HT1080 (cell line): ENCODE results near the gene FCAMR. TPM values are rescaled to one million over a fixed set of nuclear protein-coding genes. Genes with fewer than 3 reads are reported as not detected.

Source experiments
- DNase-seq: peaks from one replicate; pipeline ENCODE4 v3.0.0-alpha.2; 2015; ENCODE audit warnings: low read depth
- total RNA-seq: library from RNA; depleted of rRNA; stranded (reverse); fragments of >200 nt; shearing (Covaris generic); gene quantifications from 2 replicates; pipeline ENCODE4 v1.2.3, GENCODE V29; 2014

FCAMR gene
- total RNA-seq, 1 experiment from 2014 or later: not detected

- DNase-seq: no peak
Measured at GRCh38 chr1:207000651-207001291, 30.5 kb upstream of the FCAMR start.

GRCh38 chr1:206998816-206999215 lies 28.6 kb upstream of the FCAMR start:
- no peak for DNase-seq

GRCh38 chr1:206992790-206993189 lies 22.5 kb upstream of the FCAMR start:
- no peak for DNase-seq

GRCh38 chr1:206987873-206988272 lies 17.6 kb upstream of the FCAMR start:
- DNase-seq: no peak

DNA sequence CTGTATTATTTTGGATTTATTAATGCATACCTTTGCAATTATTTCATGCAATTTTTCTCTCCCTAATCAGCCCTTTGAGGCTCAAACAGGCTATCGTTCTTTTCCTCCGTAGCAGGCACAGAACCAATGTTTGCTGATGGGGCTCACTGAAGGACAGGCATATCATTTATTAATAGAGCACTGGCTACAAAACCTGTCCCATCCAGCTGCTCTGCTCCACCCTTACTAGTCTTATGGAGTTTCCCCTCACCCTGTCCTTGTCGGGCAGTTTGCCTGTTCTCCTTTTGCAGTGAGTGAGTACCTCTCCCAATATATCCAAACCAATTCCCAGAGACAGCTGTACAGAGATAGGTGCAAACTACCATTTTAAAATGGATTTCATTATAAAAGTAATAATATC lies 16.6 kb upstream of the FCAMR start:
- DNase-seq: no peak

DNA sequence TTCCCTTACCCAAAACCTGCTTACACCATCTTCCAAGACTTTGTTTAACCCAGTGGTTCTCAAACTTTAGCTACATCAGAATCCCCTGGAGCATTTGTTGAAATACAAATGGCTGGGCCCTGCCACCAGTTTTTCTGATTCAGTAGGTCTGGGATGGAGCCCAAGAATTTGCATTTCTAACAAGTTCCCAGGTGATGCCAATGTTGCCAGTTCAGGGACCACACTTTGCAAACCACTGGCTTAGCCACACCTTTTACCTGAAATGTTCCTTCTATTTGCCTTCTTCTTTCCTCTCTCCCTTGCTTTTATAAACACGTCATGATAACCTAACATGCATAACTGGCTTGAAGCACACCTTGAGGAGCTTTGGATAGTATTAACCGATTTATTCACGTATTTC lies 16.1 kb upstream of the FCAMR start:
- DNase-seq: no peak

DNA sequence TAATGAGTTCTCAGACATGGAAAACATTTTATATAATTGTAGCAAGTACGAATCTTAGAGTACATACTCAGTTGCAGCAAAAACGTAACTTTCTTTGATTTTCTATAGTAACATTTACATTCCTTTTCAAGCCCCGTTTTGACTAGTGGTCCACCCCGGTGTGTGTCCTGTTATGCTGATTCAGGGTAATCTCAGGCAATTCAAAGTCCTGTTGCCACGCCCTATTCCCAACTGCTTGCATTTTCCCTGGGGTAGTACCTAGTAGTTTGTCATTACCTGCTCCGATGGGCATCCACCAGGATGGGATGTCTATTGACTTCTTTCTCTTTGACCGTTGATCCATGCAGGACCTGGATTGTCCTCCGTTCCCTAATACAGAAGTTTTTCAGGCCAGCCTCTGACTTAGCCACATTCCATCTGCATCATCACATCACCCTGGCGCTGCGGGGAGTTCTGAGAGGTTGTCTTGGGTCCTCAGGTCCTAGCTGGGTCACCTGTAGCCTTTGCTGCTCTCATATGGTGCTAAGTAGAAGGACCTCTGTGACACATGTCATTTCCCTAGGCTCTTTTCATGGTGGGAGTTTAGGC lies 15.0 kb upstream of the FCAMR start:
- no peak for DNase-seq

DNA sequence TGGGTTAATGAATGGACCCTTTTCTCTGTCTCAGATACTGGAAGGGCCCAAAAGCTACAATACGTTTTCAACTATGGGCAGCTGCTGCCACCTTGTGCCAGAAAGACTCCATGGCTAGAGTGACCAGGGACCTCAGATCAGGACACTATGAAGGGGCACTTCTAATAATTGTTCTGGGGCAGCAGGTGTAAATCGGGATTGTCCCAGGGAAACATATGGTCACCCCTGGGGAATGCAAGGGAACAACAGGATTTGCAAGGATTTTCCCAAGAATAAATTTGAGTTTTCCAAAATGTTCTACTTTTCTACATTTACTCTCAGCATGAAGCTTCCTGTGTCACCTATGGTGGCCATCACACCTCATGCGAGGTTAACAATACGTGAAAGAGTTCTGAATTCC lies 12.0 kb upstream of the FCAMR start:
- peak; percentile 50 for DNase-seq

DNA sequence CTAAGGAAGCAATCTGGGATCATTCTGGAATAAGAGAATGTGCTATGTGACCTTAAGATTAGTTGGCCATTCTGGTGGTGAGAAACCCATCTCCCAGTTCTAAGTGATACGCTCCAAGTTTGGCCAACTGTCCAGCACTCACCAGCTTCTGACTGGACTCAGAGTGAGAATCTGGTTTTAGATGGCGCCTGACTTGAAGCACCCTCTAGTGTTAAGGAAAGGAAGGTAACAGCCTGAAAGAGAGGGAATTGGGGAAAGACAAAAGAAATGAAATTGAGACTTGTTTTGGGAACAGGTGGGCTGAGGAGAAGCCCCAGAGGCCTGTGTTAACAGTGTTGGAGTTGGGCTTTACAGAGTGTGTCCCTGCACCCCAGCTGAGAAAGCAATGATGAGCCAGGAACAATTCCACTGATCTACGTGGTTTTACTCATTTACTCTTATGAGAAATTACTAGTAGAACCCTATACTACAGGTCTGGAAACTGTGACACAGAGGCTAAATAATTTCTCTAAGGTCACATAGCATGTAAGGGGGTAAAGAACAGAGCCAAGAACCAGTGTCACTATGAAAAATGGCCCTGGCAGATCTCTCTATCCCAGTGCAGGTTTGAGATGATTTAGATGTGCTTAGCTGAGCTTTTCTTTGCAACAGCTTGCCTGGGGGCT lies 9.3 kb upstream of the FCAMR start:
- DNase-seq: peak; percentile 21

DNA sequence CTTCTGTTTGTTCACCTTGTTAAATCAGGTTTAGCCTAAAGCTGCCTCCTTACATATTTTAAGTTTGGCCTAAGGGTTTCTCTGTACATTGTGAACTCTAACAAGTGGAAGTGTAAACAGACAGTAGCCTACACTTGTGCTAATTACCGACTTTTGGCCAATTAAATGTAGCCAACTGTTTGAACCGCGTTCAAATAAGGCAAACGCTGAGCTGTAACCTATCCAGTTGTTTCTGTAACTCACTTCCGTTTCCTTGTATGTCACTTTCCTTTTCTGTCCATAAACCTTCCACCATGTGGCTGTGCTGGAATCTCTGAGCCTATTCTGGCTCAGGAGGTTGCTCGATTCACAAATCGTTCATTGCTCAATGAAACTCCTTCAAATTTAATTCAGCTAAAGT lies 8.0 kb upstream of the FCAMR start:
- no peak for DNase-seq

GRCh38 chr1:206975306-206975705 lies 5.0 kb upstream of the FCAMR start:
- no peak for DNase-seq

- no peak for DNase-seq
Measured at GRCh38 chr1:206974140-206974539, 3.9 kb upstream of the FCAMR start.

GRCh38 chr1:206972728-206973127 lies 2.5 kb upstream of the FCAMR start:
- DNase-seq: no peak

GRCh38 chr1:206971029-206971655 lies 882 bp upstream of the FCAMR start:
- DNase-seq: no peak

DNA sequence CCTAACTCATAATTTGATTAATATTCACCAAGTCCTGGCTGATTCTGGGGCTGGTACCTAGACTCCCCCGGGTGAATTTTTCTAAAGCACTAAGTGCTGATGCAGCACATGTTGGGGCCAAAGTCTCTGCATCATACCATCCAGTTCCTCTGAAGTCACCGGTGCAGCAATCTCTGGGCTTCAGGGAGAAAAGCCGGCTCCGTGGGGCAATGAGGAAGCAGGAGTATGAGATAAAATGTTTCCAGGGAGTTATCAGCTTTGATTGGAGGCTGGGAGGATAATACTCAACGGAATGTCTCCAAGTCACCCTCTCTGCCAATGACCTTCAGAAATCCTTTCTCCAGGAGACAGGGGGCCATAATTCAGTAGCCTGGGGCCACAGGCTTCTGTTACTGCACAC lies 1.2 kb downstream of the FCAMR start:
- DNase-seq: no peak

GRCh38 chr1:206967096-206967849 lies 3.0 kb downstream of the FCAMR start:
- peak; percentile 70 for DNase-seq

DNA sequence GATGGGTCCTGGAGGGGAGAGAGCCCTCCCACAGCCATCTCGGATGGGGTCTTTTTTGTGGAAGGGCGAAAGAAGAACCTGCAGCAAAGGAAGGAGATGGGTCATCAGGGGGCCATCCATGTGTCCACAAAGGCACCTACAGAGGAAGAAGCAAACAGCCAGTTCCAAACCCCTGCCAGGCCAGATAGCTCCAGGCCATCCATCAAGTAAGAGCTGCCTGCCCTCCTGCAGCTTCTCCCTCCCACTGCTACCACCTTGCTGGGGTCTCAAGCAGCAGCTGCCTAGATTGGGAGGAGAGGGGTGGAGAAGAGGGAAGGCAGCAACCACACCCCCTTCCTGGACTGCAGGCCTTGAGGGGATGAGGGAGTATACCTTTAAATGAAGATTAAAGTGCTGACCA lies 4.5 kb downstream of the FCAMR start:
- no peak for DNase-seq

- DNase-seq: no peak
Measured at GRCh38 chr1:206963740-206964139, 6.5 kb downstream of the FCAMR start.

GRCh38 chr1:206963119-206963712 lies 7.0 kb downstream of the FCAMR start:
- DNase-seq: no peak

GRCh38 chr1:206962272-206962671 lies 8.0 kb downstream of the FCAMR start:
- no peak for DNase-seq

DNA sequence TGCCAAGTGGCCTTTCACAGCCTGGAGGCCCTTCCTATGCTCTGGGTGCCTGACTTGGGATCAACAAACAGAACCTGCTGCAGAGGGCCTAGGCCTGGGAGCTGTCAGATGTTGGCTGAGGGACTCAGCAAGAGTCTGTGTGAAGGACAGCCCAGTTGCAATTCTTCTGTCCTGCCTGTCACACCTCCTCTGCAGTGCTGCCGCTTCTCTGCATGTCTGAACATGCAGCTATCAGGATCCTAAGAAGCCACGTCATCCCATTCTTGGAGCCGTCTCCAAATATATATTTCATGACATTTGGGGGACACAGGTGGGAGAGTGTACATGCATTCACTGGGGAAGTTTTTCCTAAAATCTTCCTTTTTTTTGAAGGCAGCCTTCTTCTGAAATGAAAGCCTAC lies 8.6 kb downstream of the FCAMR start:
- no peak for DNase-seq
